Spleen (tissue), 7 donors: Measurements from ENCODE around the gene ADAM8.

Source experiments
- POLR2A ChIP-seq, 3 donors: fragments of 450-650 bp; IDR thresholded peaks; one replicate each; pipeline ENCODE4 v1.5.1; 2017; ENCODE audit warnings: antibody characterized with exemption in 3 of 3, mild to moderate bottlenecking in 1 of 3
- TF ChIP-seq, protein P1 (sequence below), 11 experiments: fragments of 200-600 bp in 7 of 11; fragments of 450-650 bp in 4 of 11; sonication (generic) in 4 of 11; IDR thresholded peaks in 8 of 11; conservative IDR thresholded peaks in 3 of 11; 1 replicate in 7 of 11; 2 replicates in 4 of 11; pipeline versions ENCODE4 v1.4.0 to v1.8.0; 2016 to 2021; ENCODE audit warnings: antibody characterized with exemption in 11 of 11, inconsistent platforms in 4 of 11, mild to moderate bottlenecking in 1 of 11
- donor health status: DM: no; HTN: no; CAD: no; lungs with moderate emphysema.
- donor health status: DM: no; HTN: no; CAD: no.
- donor health status: DM: no; HTN: no; CAD: no.

DNA sequence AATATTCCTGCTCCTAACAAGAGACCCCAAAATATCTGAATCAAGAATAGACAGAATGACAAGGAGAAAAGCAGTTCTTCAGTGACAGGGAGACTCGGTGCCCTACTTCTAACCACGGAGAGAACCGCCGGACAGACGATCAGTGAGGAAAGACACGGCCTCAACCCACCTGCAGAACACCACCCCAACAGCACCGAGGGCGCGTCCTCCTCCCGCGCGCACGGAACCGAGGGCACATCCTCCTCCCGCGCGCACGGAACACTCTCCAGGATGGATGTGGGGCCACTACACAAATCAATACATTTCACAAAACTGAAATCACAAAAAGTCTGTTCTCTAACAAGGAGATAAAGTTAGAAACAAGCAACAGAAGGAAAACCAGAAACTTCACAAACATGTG lies 9.7 kb upstream of the ADAM8 start:
- TF ChIP-seq, protein P1, sequence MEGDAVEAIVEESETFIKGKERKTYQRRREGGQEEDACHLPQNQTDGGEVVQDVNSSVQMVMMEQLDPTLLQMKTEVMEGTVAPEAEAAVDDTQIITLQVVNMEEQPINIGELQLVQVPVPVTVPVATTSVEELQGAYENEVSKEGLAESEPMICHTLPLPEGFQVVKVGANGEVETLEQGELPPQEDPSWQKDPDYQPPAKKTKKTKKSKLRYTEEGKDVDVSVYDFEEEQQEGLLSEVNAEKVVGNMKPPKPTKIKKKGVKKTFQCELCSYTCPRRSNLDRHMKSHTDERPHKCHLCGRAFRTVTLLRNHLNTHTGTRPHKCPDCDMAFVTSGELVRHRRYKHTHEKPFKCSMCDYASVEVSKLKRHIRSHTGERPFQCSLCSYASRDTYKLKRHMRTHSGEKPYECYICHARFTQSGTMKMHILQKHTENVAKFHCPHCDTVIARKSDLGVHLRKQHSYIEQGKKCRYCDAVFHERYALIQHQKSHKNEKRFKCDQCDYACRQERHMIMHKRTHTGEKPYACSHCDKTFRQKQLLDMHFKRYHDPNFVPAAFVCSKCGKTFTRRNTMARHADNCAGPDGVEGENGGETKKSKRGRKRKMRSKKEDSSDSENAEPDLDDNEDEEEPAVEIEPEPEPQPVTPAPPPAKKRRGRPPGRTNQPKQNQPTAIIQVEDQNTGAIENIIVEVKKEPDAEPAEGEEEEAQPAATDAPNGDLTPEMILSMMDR (IDR thresholded peaks at IDR 0.05 in 8 of 11, conservative IDR thresholded peaks at IDR 0.05 in 3 of 11) = no peak
- TF ChIP-seq POLR2A (IDR thresholded peaks at IDR 0.05) = no peak
